Thymus (tissue), 11 donors: Measurements from ENCODE around the gene SLC25A41. TPM values are rescaled to one million over a fixed set of nuclear protein-coding genes. Genes with fewer than 3 reads are reported as not detected.

Experiments
- DNase-seq, 9 donors: peaks; one replicate each; pipeline ENCODE4 v3.0.0-alpha.2; 2013; ENCODE audit warnings: low spot score in 9 of 9, low read depth in 6 of 9, missing footprints in 1 of 9
- H3K27ac ChIP-seq, 2 donors: one replicate each; pipeline ENCODE4 v1.5.1; 2013; ENCODE audit warnings: control low read depth in 1 of 2, low read depth in 1 of 2, low read length in 1 of 2, mild to moderate bottlenecking in 1 of 2, moderate library complexity in 1 of 2
- H3K27me3 ChIP-seq, 2 donors: one replicate each; pipeline ENCODE4 v1.5.1; 2013; ENCODE audit warnings: low read length in 1 of 2; ENCODE audit not compliant: control insufficient read depth in 2 of 2, insufficient read depth in 1 of 2
- H3K36me3 ChIP-seq, 2 donors: one replicate each; pipeline ENCODE4 v1.5.1; 2013; ENCODE audit warnings: low read length in 1 of 2, mild to moderate bottlenecking in 1 of 2, moderate library complexity in 1 of 2; ENCODE audit not compliant: control insufficient read depth in 2 of 2, insufficient read depth in 2 of 2
- H3K4me1 ChIP-seq, 2 donors: one replicate each; pipeline ENCODE4 v1.5.1; 2013; ENCODE audit warnings: low read length in 2 of 2; ENCODE audit not compliant: control insufficient read depth in 2 of 2, insufficient read depth in 2 of 2
- H3K4me3 ChIP-seq, 2 donors: one replicate each; pipeline ENCODE4 v1.5.1; 2013; ENCODE audit warnings: low read length in 2 of 2, control low read depth in 1 of 2, mild to moderate bottlenecking in 1 of 2
- H3K9me3 ChIP-seq, 2 donors: one replicate each; pipeline ENCODE4 v1.5.1; 2013; ENCODE audit warnings: low read length in 1 of 2, mild to moderate bottlenecking in 1 of 2; ENCODE audit not compliant: control insufficient read depth in 2 of 2, insufficient read depth in 1 of 2
- WGBS: extraction: QIAGEN DNeasy Blood & Tissue Kit; methylation state at CpG from one replicate; pipeline ENCODE4 v1.1.7; 2013; 5-methylcytosine and 5-hydroxymethylcytosine counted together
- polyA plus RNA-seq: library from polyadenylated mRNA; stranded (reverse); fragments of 200-250 nt; gene quantifications from one replicate; pipeline ENCODE4 v1.2.3, GENCODE V29; 2013
- total RNA-seq: library from RNA; stranded (reverse); fragments of 120-200 nt; gene quantifications from one replicate; pipeline ENCODE4 v1.2.4, GENCODE V29; 2013
- donor health status: healthy.

Gene SLC25A41
- total and polyA plus RNA-seq, 2 donors = 0.05 to 0.27 TPM

GRCh38 chr19:6392221-6393073 is 41.1 kb downstream of the SLC25A41 start:
- WGBS = 9% methylated on average over 30 of the region's 30 CpGs
- Histone ChIP-seq H3K9me3 (no peaks in the 10 kb centered on the region), H3K4me1 (peaks cover 7 to 17% of the 10 kb centered on the region in 2 donors), H3K36me3 (peaks cover 19 to 31% of the 10 kb centered on the region in 2 donors), H3K27me3 (no peaks in the 10 kb centered on the region), H3K27ac (peak overlapping the region; percentile 72 to 87), H3K4me3 (peak overlapping the region; percentile 54 to 82)
- DNase-seq = no peak

GRCh38 chr19:6387372-6387771 is 46.2 kb downstream of the SLC25A41 start:
- H3K4me1 ChIP-seq = peaks cover 3 to 6% of the 10 kb centered on the region in 2 donors
- H3K9me3 ChIP-seq = no peaks in the 10 kb centered on the region
- peaks cover 63 to 71% of the 10 kb centered on the region in 2 donors for H3K36me3 ChIP-seq
- no peak overlapping the region for H3K27ac ChIP-seq
- H3K4me3 ChIP-seq = no peak overlapping the region
- WGBS = 96% methylated on average over 19 of the region's 19 CpGs
- no peak for DNase-seq
- no peaks in the 10 kb centered on the region for H3K27me3 ChIP-seq

- H3K27me3 ChIP-seq = no peaks in the 10 kb centered on the region
- H3K4me3 ChIP-seq = no peak overlapping the region
- peaks cover 1 to 5% of the 10 kb centered on the region in 2 donors for H3K9me3 ChIP-seq
- no peak overlapping the region for H3K27ac ChIP-seq
- peaks cover 86 to 89% of the 10 kb centered on the region in 2 donors for H3K36me3 ChIP-seq
- DNase-seq = no peak
- 96% methylated on average over 4 of the region's 4 CpGs for WGBS
- H3K4me1 ChIP-seq = no peaks in the 10 kb centered on the region
Observed at GRCh38 chr19:6384381-6384780, 49.2 kb downstream of the SLC25A41 start.

- H3K27me3 ChIP-seq = no peaks in the 10 kb centered on the region
- H3K27ac ChIP-seq = no peak overlapping the region
- peaks cover 74 to 88% of the 10 kb centered on the region in 2 donors for H3K36me3 ChIP-seq
- no peak for DNase-seq
- H3K4me1 ChIP-seq = no peaks in the 10 kb centered on the region
- H3K9me3 ChIP-seq = peaks cover 1 to 5% of the 10 kb centered on the region in 2 donors
- no peak overlapping the region for H3K4me3 ChIP-seq
- WGBS = 98% methylated on average over 19 of the region's 19 CpGs
Observed at GRCh38 chr19:6383188-6383587, 50.4 kb downstream of the SLC25A41 start.

GRCh38 chr19:6381030-6381750 is 52.4 kb downstream of the SLC25A41 start:
- H3K4me3 ChIP-seq = no peak overlapping the region
- WGBS = 96% methylated on average over 40 of the region's 40 CpGs
- DNase-seq = no peak
- H3K36me3 ChIP-seq = peaks cover 60 to 75% of the 10 kb centered on the region in 2 donors
- H3K4me1 ChIP-seq = no peaks in the 10 kb centered on the region
- H3K27ac ChIP-seq = no peak overlapping the region
- H3K27me3 ChIP-seq = no peaks in the 10 kb centered on the region
- H3K9me3 ChIP-seq = peaks cover 1 to 5% of the 10 kb centered on the region in 2 donors

- peaks cover 55 to 73% of the 10 kb centered on the region in 2 donors for H3K36me3 ChIP-seq
- 98% methylated on average over 3 of the region's 3 CpGs for WGBS
- no peak overlapping the region for H3K27ac ChIP-seq
- H3K27me3 ChIP-seq = no peaks in the 10 kb centered on the region
- H3K4me3 ChIP-seq = no peak overlapping the region
- no peaks in the 10 kb centered on the region for H3K4me1 ChIP-seq
- no peak for DNase-seq
- peaks cover 1 to 5% of the 10 kb centered on the region in 2 donors for H3K9me3 ChIP-seq
Observed at GRCh38 chr19:6379744-6380143, 53.8 kb downstream of the SLC25A41 start.

DNA sequence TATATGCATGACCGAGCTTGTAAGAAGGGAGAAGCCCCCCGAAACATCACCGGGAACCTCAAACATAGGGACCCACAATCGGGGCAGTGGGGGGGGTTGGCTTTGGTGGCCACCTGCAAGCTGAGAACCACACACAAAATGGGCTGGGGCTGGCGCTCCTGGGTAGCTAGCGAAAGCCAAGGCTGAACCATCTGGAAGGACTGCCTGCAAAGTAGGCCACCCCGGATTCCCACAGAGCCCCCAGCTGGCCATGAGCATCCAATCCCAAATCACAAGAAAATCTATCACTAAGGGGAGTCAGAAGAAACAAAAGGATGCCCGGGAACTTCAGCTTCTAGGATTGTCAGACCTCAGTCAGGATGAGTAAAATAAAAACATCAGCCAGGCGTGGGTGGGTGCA is 55.1 kb downstream of the SLC25A41 start:
- no peak for DNase-seq
- 95% methylated on average over 9 of the region's 9 CpGs for WGBS

GRCh38 chr19:6378041-6378440 is 55.5 kb downstream of the SLC25A41 start:
- Histone ChIP-seq H3K4me3 (no peak overlapping the region), H3K27me3 (no peaks in the 10 kb centered on the region), H3K4me1 (peaks cover 3 to 7% of the 10 kb centered on the region in 2 donors), H3K36me3 (peaks cover 44 to 67% of the 10 kb centered on the region in 2 donors), H3K27ac (no peak overlapping the region), H3K9me3 (peaks cover 1 to 5% of the 10 kb centered on the region in 2 donors)
- no peak for DNase-seq
- WGBS = 92% methylated on average over 6 of the region's 6 CpGs

More for the DNA sequence above, 55.1 kb downstream of the SLC25A41 start:
- Histone ChIP-seq H3K27ac (no peak overlapping the region), H3K36me3 (peaks cover 48 to 72% of the 10 kb centered on the region in 2 donors), H3K27me3 (no peaks in the 10 kb centered on the region), H3K9me3 (peaks cover 1 to 5% of the 10 kb centered on the region in 2 donors), H3K4me3 (no peak overlapping the region), H3K4me1 (peaks cover 2 to 6% of the 10 kb centered on the region in 2 donors)
